Gastrocnemius medialis (tissue), 4 donors: Measurements from ENCODE around the gene C11orf91. TPM values are rescaled to one million over a fixed set of nuclear protein-coding genes. Genes with fewer than 3 reads are reported as not detected.
A peak's percentile ranks its signal among the peaks of the same experiment; 100 is the strongest.
"Not testable (repeated sequence)": the region's sequence is repeated elsewhere in the genome, so short reads cannot be mapped to it uniquely, and the experiment has no call there.

Source experiments
- ATAC-seq, 2 donors: fragments of 150-250 bp; one replicate each; pipeline ENCODE4 v1.9.1; 2016
- DNase-seq, 2 donors: peaks; one replicate each; pipeline ENCODE4 v3.0.0-alpha.2; 2019
- H3K27ac ChIP-seq, 4 donors: fragments of 200-600 bp; sonication (generic); 1 replicate in 1 of 4; 2 replicates in 3 of 4; pipeline ENCODE4 v1.5.1; 2016 to 2018; ENCODE audit warnings: mild to moderate bottlenecking in 2 of 4, moderate library complexity in 1 of 4
- H3K27me3 ChIP-seq, 3 donors: fragments of 200-600 bp; sonication (generic) in 2 of 3; 1 replicate in 1 of 3; 2 replicates in 2 of 3; pipeline versions ENCODE4 v1.5.1 to v1.6.0; 2016 to 2019; ENCODE audit warnings: mild to moderate bottlenecking in 1 of 3, moderate library complexity in 1 of 3
- H3K36me3 ChIP-seq, 2 donors: fragments of 200-600 bp; sonication (generic) in 1 of 2; one replicate each; pipeline ENCODE4 v1.5.1; 2017 to 2018
- H3K4me1 ChIP-seq, 2 donors: fragments of 200-600 bp; sonication (generic) in 1 of 2; one replicate each; pipeline ENCODE4 v1.5.1; 2016 to 2017; ENCODE audit warnings: mild to moderate bottlenecking in 2 of 2
- H3K4me3 ChIP-seq, 4 donors: fragments of 200-600 bp; sonication (generic) in 3 of 4; 1 replicate in 1 of 4; 2 replicates in 3 of 4; pipeline ENCODE4 v1.5.1; 2016 to 2019; ENCODE audit warnings: mild to moderate bottlenecking in 2 of 4
- H3K9me3 ChIP-seq, 3 donors: fragments of 200-600 bp; sonication (generic) in 2 of 3; 1 replicate in 1 of 3; 2 replicates in 2 of 3; pipeline ENCODE4 v1.5.1; 2016 to 2019
- CTCF ChIP-seq, 5 experiments: fragments of 450-650 bp in 3 of 5; fragments of 200-600 bp in 2 of 5; sonication (generic) in 2 of 5; IDR thresholded peaks in 4 of 5; conservative IDR thresholded peaks in 1 of 5; 1 replicate in 4 of 5; 2 replicates in 1 of 5; pipeline ENCODE4 v1.5.1; 2016 to 2019; ENCODE audit warnings: antibody characterized with exemption in 5 of 5, mild to moderate bottlenecking in 3 of 5, moderate library complexity in 3 of 5
- POLR2A ChIP-seq, 2 donors: fragments of 450-650 bp; IDR thresholded peaks; one replicate each; pipeline ENCODE4 v1.6.1; 2017; ENCODE audit warnings: antibody characterized with exemption in 2 of 2, mild to moderate bottlenecking in 2 of 2, moderate library complexity in 2 of 2
- in situ Hi-C, 4 donors: fragments of 200-750 bp; cut with MboI; loops; one replicate each; pipeline versions ENCODE4 v1.15.0 to v1.8.0; 2017; ENCODE audit warnings: low sequenced_read_pairs in 4 of 4
- intact Hi-C: fragments of 100-400 bp; cut with DNase I; formaldehyde crosslinking; loops from one replicate; pipeline ENCODE4 v1.15.1; 2023; ENCODE audit warnings: low total_unique reads
- total RNA-seq, 4 donors: library from RNA; depleted of rRNA; stranded (reverse); fragments of >200 nt; gene quantifications; one replicate each; pipeline versions ENCODE4 v1.1.0 to v1.2.3, GENCODE V29; 2016

C11orf91 gene
- total RNA-seq, 4 donors from 2014 or later: not detected

- intact Hi-C loops: no loop called here
- H3K4me3 ChIP-seq: no peak overlapping the region
- H3K27me3 ChIP-seq: no peaks in the 10 kb centered on the region
- H3K27ac ChIP-seq: no peak overlapping the region
- peaks cover 0 to 3% of the 10 kb centered on the region in 2 donors for H3K4me1 ChIP-seq
- H3K36me3 ChIP-seq: no peaks in the 10 kb centered on the region
- no peak for DNase-seq
- no peaks in the 10 kb centered on the region for H3K9me3 ChIP-seq
- in situ Hi-C loops: loop anchor here (10.0 to 25.0 kb wide), 3 partner anchors 319 to 522 kb away; partner anchors contain the start of genes CSTF3 (in 1 of the 4) and HIPK3 (in 1 of the 4)
- ATAC-seq: no peak
- no peak for TF ChIP-seq POLR2A (IDR thresholded peaks at IDR 0.05)
- no peak for TF ChIP-seq CTCF (IDR thresholded peaks at IDR 0.05 in 4 of 5, conservative IDR thresholded peaks at IDR 0.05 in 1 of 5)
Observed at GRCh38 chr11:33684003-33684706, 16.5 kb downstream of the C11orf91 start.

DNA sequence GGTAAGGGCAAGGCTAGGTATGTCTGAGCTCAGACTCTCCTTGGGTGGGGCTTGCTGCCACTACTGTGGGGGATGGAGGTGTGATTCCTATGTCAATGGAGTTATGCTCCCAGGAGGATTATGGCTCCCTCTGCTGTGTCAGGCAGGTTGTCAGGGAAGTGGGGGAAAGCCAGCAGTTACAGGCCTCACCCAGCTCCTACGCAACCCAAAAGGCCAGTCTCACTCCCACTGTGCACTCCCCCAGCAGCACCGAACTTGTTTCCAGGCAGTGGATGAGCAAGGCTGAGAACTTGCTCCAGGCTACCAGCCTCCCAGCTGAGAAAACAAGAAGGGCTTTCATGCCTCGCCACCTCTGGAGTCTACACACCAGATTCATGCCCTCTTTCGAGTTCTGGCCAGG is 18.2 kb downstream of the C11orf91 start:
- in situ Hi-C loops: loop anchor here (10.0 to 25.0 kb wide), 3 partner anchors 318 to 520 kb away; partner anchors contain the start of genes CSTF3 (in 1 of the 4) and HIPK3 (in 1 of the 4)
- Histone ChIP-seq H3K27me3 (no peaks in the 10 kb centered on the region), H3K36me3 (no peaks in the 10 kb centered on the region), H3K9me3 (no peaks in the 10 kb centered on the region), H3K27ac (no peak overlapping the region), H3K4me3 (no peak overlapping the region), H3K4me1 (no peaks in the 10 kb centered on the region)
- TF ChIP-seq POLR2A (IDR thresholded peaks at IDR 0.05): no peak
- no peak for TF ChIP-seq CTCF (IDR thresholded peaks at IDR 0.05 in 4 of 5, conservative IDR thresholded peaks at IDR 0.05 in 1 of 5)
- intact Hi-C loops: no loop called here
- DNase-seq (no peak), ATAC-seq (no peak)

DNA sequence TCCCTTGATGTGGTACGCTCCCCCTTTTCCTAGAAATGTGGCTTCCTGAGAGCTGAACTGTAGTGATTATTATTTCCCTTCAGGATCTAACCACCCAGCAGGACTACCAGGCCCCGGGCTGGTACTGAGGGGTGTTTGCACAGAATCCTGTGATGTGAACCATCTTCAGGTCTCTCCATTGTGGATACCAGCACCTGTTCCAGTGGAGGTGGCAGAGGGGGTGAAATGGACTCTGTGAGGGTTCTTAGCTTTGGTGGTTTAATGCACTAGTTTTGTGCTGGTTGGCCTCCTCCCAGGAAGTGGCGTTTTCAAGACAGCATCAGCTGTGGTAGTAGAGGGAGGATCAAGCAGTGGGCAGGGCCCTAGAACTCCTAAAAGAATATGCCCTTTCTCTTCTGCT is 18.6 kb downstream of the C11orf91 start:
- no peak for ATAC-seq
- DNase-seq: no peak
- Histone ChIP-seq H3K27ac (no peak overlapping the region), H3K36me3 (no peaks in the 10 kb centered on the region), H3K9me3 (no peaks in the 10 kb centered on the region), H3K27me3 (no peaks in the 10 kb centered on the region), H3K4me1 (no peaks in the 10 kb centered on the region), H3K4me3 (no peak overlapping the region)
- in situ Hi-C loops (loop anchor here (10.0 to 25.0 kb wide), 3 partner anchors 317 to 520 kb away; partner anchors contain the start of genes CSTF3 (in 1 of the 4) and HIPK3 (in 1 of the 4)), intact Hi-C loops (no loop called here)
- no peak for TF ChIP-seq POLR2A (IDR thresholded peaks at IDR 0.05)
- TF ChIP-seq CTCF (IDR thresholded peaks at IDR 0.05 in 4 of 5, conservative IDR thresholded peaks at IDR 0.05 in 1 of 5): no peak

DNA sequence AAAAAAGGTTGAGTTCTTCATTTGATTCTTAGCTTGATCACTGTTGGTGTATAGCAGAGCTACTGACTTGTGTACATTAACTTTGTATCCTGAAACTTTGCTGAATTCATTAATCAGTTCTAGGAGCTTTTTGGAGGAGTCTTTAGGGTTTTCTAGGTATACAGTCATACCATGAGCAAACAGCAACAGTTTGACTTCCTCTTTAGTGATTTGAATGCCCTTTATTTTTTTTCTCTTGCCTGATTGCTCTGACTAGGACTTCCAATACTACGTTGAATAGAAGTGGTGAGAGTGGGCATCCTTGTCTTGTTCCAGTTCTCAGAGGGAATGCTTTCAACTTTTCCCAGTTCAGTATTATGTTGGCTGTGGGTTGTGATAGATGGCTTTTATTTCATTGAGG is 22.0 kb downstream of the C11orf91 start:
- H3K36me3 ChIP-seq, ATAC-seq, H3K9me3 ChIP-seq, H3K4me1 ChIP-seq, DNase-seq, H3K27ac ChIP-seq, H3K4me3 ChIP-seq, H3K27me3 ChIP-seq, intact Hi-C loops: not testable (repeated sequence)
- in situ Hi-C loops: loop anchor here in 1 of 4 donors (25.0 kb wide), 2 partner anchors 416 to 516 kb away; partner anchors contain the start of genes CSTF3 and HIPK3

DNA sequence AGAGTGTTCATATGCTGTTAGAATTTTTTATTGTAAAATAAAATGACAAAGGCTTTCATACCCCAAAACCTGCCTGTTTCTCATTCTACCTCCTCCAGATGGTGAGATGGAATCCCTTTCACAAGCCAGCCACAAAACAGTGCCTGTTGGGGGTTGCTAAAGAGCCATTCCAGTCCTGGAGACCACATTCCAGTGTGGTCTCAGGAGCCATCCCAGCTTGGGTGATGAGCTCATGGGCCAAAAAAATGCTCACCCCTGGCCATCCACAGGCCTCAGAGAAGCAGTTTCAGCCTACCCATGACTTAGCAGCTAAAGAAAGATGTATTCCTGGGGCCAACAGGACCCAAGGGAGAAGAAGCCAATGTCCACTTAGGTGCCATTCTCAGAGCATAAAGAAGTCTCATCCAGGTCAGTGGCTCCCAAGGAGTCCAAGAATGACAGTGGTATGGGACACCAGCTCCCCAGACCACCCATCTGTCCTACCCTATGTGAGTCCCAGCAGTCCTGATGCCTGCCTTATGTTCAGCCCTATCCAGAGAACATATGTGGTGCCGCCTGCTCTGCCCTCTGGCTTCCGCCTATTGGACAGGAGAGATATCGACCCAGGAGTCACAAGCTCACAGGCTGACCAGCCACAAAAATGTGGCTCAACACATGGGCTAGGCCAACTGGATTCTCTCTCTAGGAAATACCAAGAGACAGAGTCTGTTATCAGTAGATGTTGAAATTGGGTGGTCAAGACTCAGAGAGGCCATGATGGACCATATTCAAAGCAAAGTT is 26.4 kb downstream of the C11orf91 start:
- no peaks in the 10 kb centered on the region for H3K9me3 ChIP-seq
- in situ Hi-C loops: no loop called here
- TF ChIP-seq CTCF (IDR thresholded peaks at IDR 0.05 in 4 of 5, conservative IDR thresholded peaks at IDR 0.05 in 1 of 5) (no peak), POLR2A (IDR thresholded peaks at IDR 0.05) (no peak)
- intact Hi-C loops: no loop called here
- H3K27ac ChIP-seq: no peak overlapping the region
- H3K4me3 ChIP-seq: no peak overlapping the region
- DNase-seq (no peak), ATAC-seq (peak in 1 of 2 donors; percentile 27)
- H3K4me1 ChIP-seq: peaks cover 0 to 2% of the 10 kb centered on the region in 2 donors
- H3K27me3 ChIP-seq: no peaks in the 10 kb centered on the region
- H3K36me3 ChIP-seq: no peaks in the 10 kb centered on the region
